ENCODE measurements around the gene MRPS18B. TPM values are rescaled to one million over a fixed set of nuclear protein-coding genes. Genes with fewer than 3 reads are reported as not detected.

MRPS18B gene
- total RNA-seq, 4 donors from 2014 or later, result 35.3 to 59.8 (median 42.5) TPM

GRCh38 chr6:30603961-30604360 lies 13.7 kb upstream of the MRPS18B start:
- Histone ChIP-seq H3K4me3 (no peak overlapping the region), H3K9me3 (no peaks in the 10 kb centered on the region), H3K27ac (no peak overlapping the region), H3K36me3 (peaks cover 5 to 85% (median 6%) of the 10 kb centered on the region in 3 donors), H3K27me3 (no peaks in the 10 kb centered on the region), H3K4me1 (no peaks in the 10 kb centered on the region)
- DNase-seq, result no peak
- no peak for TF ChIP-seq POLR2A (IDR thresholded peaks at IDR 0.05)
- TF ChIP-seq, protein P1, sequence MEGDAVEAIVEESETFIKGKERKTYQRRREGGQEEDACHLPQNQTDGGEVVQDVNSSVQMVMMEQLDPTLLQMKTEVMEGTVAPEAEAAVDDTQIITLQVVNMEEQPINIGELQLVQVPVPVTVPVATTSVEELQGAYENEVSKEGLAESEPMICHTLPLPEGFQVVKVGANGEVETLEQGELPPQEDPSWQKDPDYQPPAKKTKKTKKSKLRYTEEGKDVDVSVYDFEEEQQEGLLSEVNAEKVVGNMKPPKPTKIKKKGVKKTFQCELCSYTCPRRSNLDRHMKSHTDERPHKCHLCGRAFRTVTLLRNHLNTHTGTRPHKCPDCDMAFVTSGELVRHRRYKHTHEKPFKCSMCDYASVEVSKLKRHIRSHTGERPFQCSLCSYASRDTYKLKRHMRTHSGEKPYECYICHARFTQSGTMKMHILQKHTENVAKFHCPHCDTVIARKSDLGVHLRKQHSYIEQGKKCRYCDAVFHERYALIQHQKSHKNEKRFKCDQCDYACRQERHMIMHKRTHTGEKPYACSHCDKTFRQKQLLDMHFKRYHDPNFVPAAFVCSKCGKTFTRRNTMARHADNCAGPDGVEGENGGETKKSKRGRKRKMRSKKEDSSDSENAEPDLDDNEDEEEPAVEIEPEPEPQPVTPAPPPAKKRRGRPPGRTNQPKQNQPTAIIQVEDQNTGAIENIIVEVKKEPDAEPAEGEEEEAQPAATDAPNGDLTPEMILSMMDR (IDR thresholded peaks at IDR 0.05), result no peak

DNA sequence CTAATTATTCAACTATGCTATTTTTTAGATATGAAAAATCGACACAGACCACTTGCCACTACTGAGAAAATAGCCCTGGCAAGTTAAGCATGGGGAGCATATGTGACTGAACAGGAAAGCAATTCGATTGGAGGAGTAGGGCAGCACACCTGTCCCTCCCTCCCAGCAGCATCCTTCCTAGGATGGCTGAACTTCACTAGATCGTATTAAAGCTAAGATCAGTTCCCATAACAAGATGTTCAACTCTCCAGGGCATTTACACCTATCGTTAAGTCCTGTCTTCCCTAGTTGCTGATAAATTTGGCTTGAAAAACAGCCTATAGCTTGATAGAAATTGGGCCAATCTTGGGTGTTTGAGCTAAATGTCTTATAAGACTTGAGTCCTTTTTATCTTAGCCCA lies 7.6 kb upstream of the MRPS18B start:
- no peak overlapping the region for H3K27ac ChIP-seq
- DNase-seq, result no peak
- no peaks in the 10 kb centered on the region for H3K9me3 ChIP-seq
- H3K36me3 ChIP-seq, result peaks cover 2 to 50% (median 2%) of the 10 kb centered on the region in 3 donors
- TF ChIP-seq, protein P1 (IDR thresholded peaks at IDR 0.05), result no peak
- TF ChIP-seq POLR2A (IDR thresholded peaks at IDR 0.05), result no peak
- H3K4me3 ChIP-seq, result no peak overlapping the region
- peaks cover 0 to 33% (median 5%) of the 10 kb centered on the region in 4 donors for H3K4me1 ChIP-seq
- H3K27me3 ChIP-seq, result no peaks in the 10 kb centered on the region

GRCh38 chr6:30611150-30611855 lies 6.3 kb upstream of the MRPS18B start:
- no peak for DNase-seq
- Histone ChIP-seq H3K4me1 (peaks cover 0 to 33% (median 5%) of the 10 kb centered on the region in 4 donors), H3K27me3 (no peaks in the 10 kb centered on the region), H3K9me3 (no peaks in the 10 kb centered on the region), H3K4me3 (no peak overlapping the region), H3K36me3 (peaks cover 2 to 43% (median 2%) of the 10 kb centered on the region in 3 donors), H3K27ac (no peak overlapping the region)
- no peak for TF ChIP-seq POLR2A (IDR thresholded peaks at IDR 0.05)

GRCh38 chr6:30611856-30612194 lies 5.8 kb upstream of the MRPS18B start:
- DNase-seq, result no peak
- Histone ChIP-seq H3K4me3 (no peak overlapping the region), H3K4me1 (peaks cover 0 to 33% (median 5%) of the 10 kb centered on the region in 4 donors), H3K27ac (no peak overlapping the region), H3K27me3 (no peaks in the 10 kb centered on the region), H3K9me3 (no peaks in the 10 kb centered on the region), H3K36me3 (peaks cover 2 to 43% (median 2%) of the 10 kb centered on the region in 3 donors)
- TF ChIP-seq, protein P1 (IDR thresholded peaks at IDR 0.05), result no peak
- TF ChIP-seq POLR2A (IDR thresholded peaks at IDR 0.05), result no peak

DNA sequence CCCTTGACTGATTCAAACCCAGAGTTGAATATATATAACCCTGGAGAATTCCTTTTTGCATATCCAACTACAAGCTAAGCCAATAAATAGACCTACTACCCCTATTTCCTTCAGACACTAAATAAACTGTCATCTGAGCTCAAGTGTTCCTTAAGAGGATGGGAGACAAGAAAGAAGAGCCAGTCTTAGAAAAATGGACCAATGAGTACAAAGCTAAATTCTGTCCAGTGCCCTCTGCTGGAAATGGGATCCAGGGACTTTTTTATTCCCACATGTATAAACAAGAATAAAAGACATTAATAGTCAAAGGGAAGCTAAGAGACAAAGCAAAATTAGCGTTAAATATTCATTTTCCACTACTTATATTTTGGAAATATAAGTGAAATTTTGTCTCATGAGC lies 5.4 kb upstream of the MRPS18B start:
- Histone ChIP-seq H3K4me1 (peaks cover 0 to 33% (median 5%) of the 10 kb centered on the region in 4 donors), H3K36me3 (peaks cover under 1 to 40% (median 2%) of the 10 kb centered on the region in 3 donors), H3K4me3 (no peak overlapping the region), H3K27ac (peak overlapping the region in 1 of 4 donors; percentile 23), H3K27me3 (no peaks in the 10 kb centered on the region), H3K9me3 (no peaks in the 10 kb centered on the region)
- TF ChIP-seq, protein P1 (IDR thresholded peaks at IDR 0.05), result peak in 3 of 6 experiments; percentile 8 to 21 (median 20)
- TF ChIP-seq POLR2A (IDR thresholded peaks at IDR 0.05), result no peak
- no peak for DNase-seq

GRCh38 chr6:30612687-30613248 lies 4.9 kb upstream of the MRPS18B start:
- DNase-seq, result no peak
- H3K4me1 ChIP-seq, result peaks cover 0 to 33% (median 5%) of the 10 kb centered on the region in 4 donors
- H3K36me3 ChIP-seq, result peaks cover 0 to 35% (median 2%) of the 10 kb centered on the region in 3 donors
- no peaks in the 10 kb centered on the region for H3K9me3 ChIP-seq
- no peak overlapping the region for H3K4me3 ChIP-seq
- no peaks in the 10 kb centered on the region for H3K27me3 ChIP-seq
- TF ChIP-seq POLR2A (IDR thresholded peaks at IDR 0.05), result peak in 1 of 2 donors; percentile 5
- TF ChIP-seq, protein P1 (IDR thresholded peaks at IDR 0.05), result no peak
- peak overlapping the region in 3 of 4 donors; percentile 23 to 87 (median 23) for H3K27ac ChIP-seq

Data from Peyer's patch (tissue), 4 donors.